K562 (cell line): ENCODE data around the gene XYLB. TPM values are rescaled to one million over a fixed set of nuclear protein-coding genes. Genes with fewer than 3 reads are reported as not detected.

Source experiments
- CBFA2T2 ChIP-seq: fragments of 450-650 bp; conservative IDR thresholded peaks from 2 replicates; pipeline ENCODE4 v1.6.1; 2017; ENCODE audit warnings: mild to moderate bottlenecking
- DDX20 ChIP-seq: fragments of 450-650 bp; IDR thresholded peaks from 2 replicates; pipeline ENCODE4 v1.6.1; 2016; ENCODE audit warnings: missing genetic modification characterization, low read depth, mild to moderate bottlenecking, missing compliant biosample characterization, moderate library complexity
- DPF2 ChIP-seq: fragments of 450-650 bp; IDR thresholded peaks from 2 replicates; pipeline ENCODE4 v1.6.1; 2016
- EWSR1 ChIP-seq: fragments of 450-650 bp; IDR thresholded peaks from 2 replicates; pipeline ENCODE4 v1.6.1; 2018; ENCODE audit warnings: borderline replicate concordance, mild to moderate bottlenecking, low read depth, moderate library complexity; ENCODE audit not compliant: partially characterized antibody
- HNRNPLL ChIP-seq: fragments of 200-400 bp; formaldehyde crosslinking; IDR thresholded peaks from 2 replicates; pipeline ENCODE4 v1.6.1; 2017; ENCODE audit warnings: low read length, low read depth, mild to moderate bottlenecking; ENCODE audit not compliant: poor library complexity, severe bottlenecking
- MCM3 ChIP-seq: fragments of 450-650 bp; IDR thresholded peaks from 2 replicates; pipeline ENCODE4 v1.6.1; 2016
- RAD21 ChIP-seq, 2 experiments: fragments of 250-450 bp in 1 of 2; fragments of 450-650 bp in 1 of 2; sonication (Bioruptor Pico) in 1 of 2; formaldehyde crosslinking in 1 of 2; IDR thresholded peaks in 1 of 2; conservative IDR thresholded peaks in 1 of 2; 2 replicates each; pipeline versions ENCODE4 v1.4.0 to v1.8.0; 2020 to 2022; ENCODE audit warnings: mild to moderate bottlenecking in 2 of 2, moderate library complexity in 1 of 2
- RFX5 ChIP-seq: IDR thresholded peaks from 2 replicates; pipeline ENCODE4 v1.6.1; 2011; ENCODE audit warnings: low read depth, mild to moderate bottlenecking, improper control_type of control experiment, low read length
- SIN3A ChIP-seq, 2 experiments: fragments of 150-350 bp in 1 of 2; IDR thresholded peaks; 2 replicates each; pipeline ENCODE4 v1.6.1; 2011 to 2016; ENCODE audit warnings: borderline replicate concordance in 2 of 2, low read depth in 2 of 2, low read length in 2 of 2, mild to moderate bottlenecking in 2 of 2, moderate library complexity in 2 of 2; ENCODE audit not compliant: control insufficient read depth in 1 of 2
- TAF9B ChIP-seq: fragments of 450-650 bp; IDR thresholded peaks from 2 replicates; pipeline ENCODE4 v1.6.1; 2018; ENCODE audit warnings: mild to moderate bottlenecking; ENCODE audit not compliant: partially characterized antibody
- TEAD2 ChIP-seq: fragments of 450-650 bp; IDR thresholded peaks from 2 replicates; pipeline ENCODE4 v1.6.1; 2016; ENCODE audit warnings: missing genetic modification characterization, control low read depth, missing compliant biosample characterization
- ZFX ChIP-seq: sonication (generic); formaldehyde crosslinking; IDR thresholded peaks from 2 replicates; pipeline ENCODE4 v1.8.0; 2022; ENCODE audit warnings: mild to moderate bottlenecking, missing genetic modification reagents, moderate library complexity
- ZNF780A ChIP-seq: fragments of 250-450 bp; sonication (Bioruptor Pico); IDR thresholded peaks from 2 replicates; pipeline ENCODE4 v1.5.0; 2021; ENCODE audit warnings: mild to moderate bottlenecking
- polyA plus RNA-seq, 8 experiments: library from polyadenylated mRNA; depleted of rRNA in 4 of 8; stranded (reverse) in 5 of 8; unstranded in 3 of 8; fragments of >200 nt; fragmentation: Nextera tagmentation in 2 of 8; fragmentation: Illumina TruSeq in 1 of 8; extraction: Ambion mirVana in 2 of 8; extraction: Trizol in 1 of 8; gene quantifications; 2 replicates each; pipeline versions ENCODE4 v1.2.1 to v1.2.3, GENCODE V29; 2011 to 2014; ENCODE audit warnings: inconsistent platforms in 1 of 8, missing spikeins in 1 of 8
- total RNA-seq, 7 experiments: library from RNA; depleted of rRNA in 6 of 7; stranded (reverse); fragments of >200 nt in 6 of 7; fragmentation: Illumina TruSeq in 2 of 7; extraction: Trizol in 2 of 7; gene quantifications; 2 replicates each; pipeline versions ENCODE4 v1.2.1 to v1.2.3, GENCODE V29; 2011 to 2021; ENCODE audit warnings: low replicate concordance in 1 of 7
- TF ChIP-seq, protein P1 (sequence below): fragments of 250-450 bp; sonication (Bioruptor Pico); IDR thresholded peaks from 2 replicates; pipeline ENCODE4 v1.8.0; 2021; ENCODE audit warnings: moderate library complexity, mild to moderate bottlenecking, inconsistent platforms
- TF ChIP-seq, protein P2 (sequence below): IDR thresholded peaks from 2 replicates; pipeline ENCODE4 v1.6.1; 2014; ENCODE audit warnings: antibody characterized with exemption
- TF ChIP-seq, protein P3 (sequence below): fragments of 250-450 bp; sonication (Bioruptor Pico); IDR thresholded peaks from 2 replicates; pipeline ENCODE4 v1.4.0; 2020; ENCODE audit warnings: mild to moderate bottlenecking, moderate library complexity
- TF ChIP-seq, protein P4 (sequence below): IDR thresholded peaks from 2 replicates; pipeline ENCODE4 v1.6.1; 2012; ENCODE audit warnings: low read depth, low read length, improper control_type of control experiment, borderline replicate concordance
- TF ChIP-seq, protein P5 (sequence below), 2 experiments: IDR thresholded peaks; 2 replicates each; pipeline ENCODE4 v1.6.1; 2011; ENCODE audit warnings: borderline replicate concordance in 1 of 2, control low read depth in 1 of 2, low read depth in 1 of 2, low read length in 1 of 2, mild to moderate bottlenecking in 1 of 2, mixed read lengths in 1 of 2, moderate library complexity in 1 of 2; ENCODE audit not compliant: insufficient read depth in 1 of 2, insufficient read length in 1 of 2, poor library complexity in 1 of 2, severe bottlenecking in 1 of 2; ENCODE audit errors: extremely low read depth in 1 of 2

XYLB gene
- total and polyA plus RNA-seq, 9 of the 15 experiments (the other 6 are each of a cell fraction or from before 2014, with no cell fraction given), result 4.0 to 20.2 (median 13.2) TPM

DNA sequence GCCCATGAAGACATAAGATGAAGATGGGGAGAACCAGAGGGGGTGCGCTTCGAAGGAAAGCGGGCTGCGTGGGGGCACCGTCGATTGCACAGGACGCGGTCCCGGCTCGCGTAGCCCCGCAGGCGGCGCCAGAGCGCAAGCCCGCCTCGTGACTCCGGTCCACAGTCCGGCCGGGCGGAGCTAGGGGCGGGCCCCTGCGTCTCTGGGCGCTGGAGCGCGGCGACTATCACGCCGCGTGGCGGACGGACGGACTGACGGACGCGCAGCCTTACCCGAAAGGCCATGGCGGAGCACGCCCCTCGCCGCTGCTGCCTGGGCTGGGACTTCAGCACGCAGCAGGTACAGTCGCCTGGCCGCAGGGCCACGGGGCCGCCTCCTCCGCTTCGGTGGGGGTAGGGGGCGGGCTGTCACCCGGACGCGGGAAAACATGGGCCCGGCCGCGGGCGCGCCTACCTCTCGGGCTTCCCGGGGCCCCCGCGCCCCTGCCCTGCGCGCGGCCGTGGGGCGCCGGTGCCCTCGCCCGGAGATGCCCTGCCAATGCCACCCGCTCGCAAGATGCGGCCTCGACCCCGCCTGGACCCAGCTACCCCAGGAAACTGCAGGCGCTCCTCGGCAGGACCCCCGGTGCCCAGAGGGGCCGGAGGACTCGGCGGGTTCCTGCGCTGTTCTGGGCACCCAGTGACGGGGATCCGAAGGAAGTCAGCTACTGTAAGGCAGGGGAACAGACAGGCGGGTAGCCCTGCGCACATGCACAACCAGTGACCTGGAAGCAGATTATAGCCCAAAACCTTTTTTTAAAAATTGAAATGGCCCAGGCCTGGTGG, at the start of gene XYLB (continued):
- TF ChIP-seq RFX5 (no peak), EWSR1 (no peak), TEAD2 (no peak), DPF2 (peak; percentile 35; the same call in 1 of the 2 replicates), RAD21 (CRISPR knock-in tag; conservative IDR thresholded peaks at IDR 0.05 in 1 of 2, IDR thresholded peaks at IDR 0.05 in 1 of 2) (peak; percentile 77 to 82), SIN3A (IDR thresholded peaks at IDR 0.05; ENCODE audit: borderline replicate concordance in 2 of 2, control insufficient read depth in 1 of 2, low read depth in 2 of 2, low read length in 2 of 2) (peak; percentile 89 to 93; a peak in 2 of 4 replicates), CBFA2T2 (no peak; the same call in 1 of the 2 replicates), MCM3 (no peak), ZNF780A (CRISPR knock-in tag) (no peak), ZFX (CRISPR knock-in tag) (peak; percentile 90), DDX20 (tag) (no peak), HNRNPLL (no peak), TAF9B (no peak)
- TF ChIP-seq, protein P1, sequence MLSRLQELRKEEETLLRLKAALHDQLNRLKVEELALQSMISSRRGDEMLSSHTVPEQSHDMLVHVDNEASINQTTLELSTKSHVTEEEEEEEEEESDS (CRISPR knock-in tag), result no peak
- TF ChIP-seq, protein P2, sequence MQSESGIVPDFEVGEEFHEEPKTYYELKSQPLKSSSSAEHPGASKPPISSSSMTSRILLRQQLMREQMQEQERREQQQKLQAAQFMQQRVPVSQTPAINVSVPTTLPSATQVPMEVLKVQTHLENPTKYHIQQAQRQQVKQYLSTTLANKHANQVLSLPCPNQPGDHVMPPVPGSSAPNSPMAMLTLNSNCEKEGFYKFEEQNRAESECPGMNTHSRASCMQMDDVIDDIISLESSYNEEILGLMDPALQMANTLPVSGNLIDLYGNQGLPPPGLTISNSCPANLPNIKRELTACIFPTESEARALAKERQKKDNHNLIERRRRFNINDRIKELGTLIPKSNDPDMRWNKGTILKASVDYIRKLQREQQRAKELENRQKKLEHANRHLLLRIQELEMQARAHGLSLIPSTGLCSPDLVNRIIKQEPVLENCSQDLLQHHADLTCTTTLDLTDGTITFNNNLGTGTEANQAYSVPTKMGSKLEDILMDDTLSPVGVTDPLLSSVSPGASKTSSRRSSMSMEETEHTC, result peak; percentile 100
- TF ChIP-seq, protein P3, sequence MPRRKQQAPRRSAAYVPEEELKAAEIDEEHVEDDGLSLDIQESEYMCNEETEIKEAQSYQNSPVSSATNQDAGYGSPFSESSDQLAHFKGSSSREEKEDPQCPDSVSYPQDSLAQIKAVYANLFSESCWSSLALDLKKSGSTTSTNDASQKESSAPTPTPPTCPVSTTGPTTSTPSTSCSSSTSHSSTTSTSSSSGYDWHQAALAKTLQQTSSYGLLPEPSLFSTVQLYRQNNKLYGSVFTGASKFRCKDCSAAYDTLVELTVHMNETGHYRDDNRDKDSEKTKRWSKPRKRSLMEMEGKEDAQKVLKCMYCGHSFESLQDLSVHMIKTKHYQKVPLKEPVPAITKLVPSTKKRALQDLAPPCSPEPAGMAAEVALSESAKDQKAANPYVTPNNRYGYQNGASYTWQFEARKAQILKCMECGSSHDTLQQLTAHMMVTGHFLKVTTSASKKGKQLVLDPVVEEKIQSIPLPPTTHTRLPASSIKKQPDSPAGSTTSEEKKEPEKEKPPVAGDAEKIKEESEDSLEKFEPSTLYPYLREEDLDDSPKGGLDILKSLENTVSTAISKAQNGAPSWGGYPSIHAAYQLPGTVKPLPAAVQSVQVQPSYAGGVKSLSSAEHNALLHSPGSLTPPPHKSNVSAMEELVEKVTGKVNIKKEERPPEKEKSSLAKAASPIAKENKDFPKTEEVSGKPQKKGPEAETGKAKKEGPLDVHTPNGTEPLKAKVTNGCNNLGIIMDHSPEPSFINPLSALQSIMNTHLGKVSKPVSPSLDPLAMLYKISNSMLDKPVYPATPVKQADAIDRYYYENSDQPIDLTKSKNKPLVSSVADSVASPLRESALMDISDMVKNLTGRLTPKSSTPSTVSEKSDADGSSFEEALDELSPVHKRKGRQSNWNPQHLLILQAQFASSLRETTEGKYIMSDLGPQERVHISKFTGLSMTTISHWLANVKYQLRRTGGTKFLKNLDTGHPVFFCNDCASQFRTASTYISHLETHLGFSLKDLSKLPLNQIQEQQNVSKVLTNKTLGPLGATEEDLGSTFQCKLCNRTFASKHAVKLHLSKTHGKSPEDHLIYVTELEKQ (CRISPR knock-in tag), result no peak
- TF ChIP-seq, protein P4, sequence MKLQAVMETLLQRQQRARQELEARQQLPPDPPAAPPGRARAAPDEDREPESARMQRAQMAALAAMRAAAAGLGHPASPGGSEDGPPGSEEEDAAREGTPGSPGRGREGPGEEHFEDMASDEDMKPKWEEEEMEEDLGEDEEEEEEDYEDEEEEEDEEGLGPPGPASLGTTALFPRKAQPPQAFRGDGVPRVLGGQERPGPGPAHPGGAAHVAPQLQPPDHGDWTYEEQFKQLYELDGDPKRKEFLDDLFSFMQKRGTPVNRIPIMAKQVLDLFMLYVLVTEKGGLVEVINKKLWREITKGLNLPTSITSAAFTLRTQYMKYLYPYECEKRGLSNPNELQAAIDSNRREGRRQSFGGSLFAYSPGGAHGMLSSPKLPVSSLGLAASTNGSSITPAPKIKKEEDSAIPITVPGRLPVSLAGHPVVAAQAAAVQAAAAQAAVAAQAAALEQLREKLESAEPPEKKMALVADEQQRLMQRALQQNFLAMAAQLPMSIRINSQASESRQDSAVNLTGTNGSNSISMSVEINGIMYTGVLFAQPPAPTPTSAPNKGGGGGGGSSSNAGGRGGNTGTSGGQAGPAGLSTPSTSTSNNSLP, result no peak
- TF ChIP-seq, protein P5, sequence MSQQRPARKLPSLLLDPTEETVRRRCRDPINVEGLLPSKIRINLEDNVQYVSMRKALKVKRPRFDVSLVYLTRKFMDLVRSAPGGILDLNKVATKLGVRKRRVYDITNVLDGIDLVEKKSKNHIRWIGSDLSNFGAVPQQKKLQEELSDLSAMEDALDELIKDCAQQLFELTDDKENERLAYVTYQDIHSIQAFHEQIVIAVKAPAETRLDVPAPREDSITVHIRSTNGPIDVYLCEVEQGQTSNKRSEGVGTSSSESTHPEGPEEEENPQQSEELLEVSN (IDR thresholded peaks at IDR 0.05; ENCODE audit: borderline replicate concordance in 1 of 2, extremely low read depth in 1 of 2, insufficient read depth in 1 of 2, insufficient read length in 1 of 2, low read depth in 1 of 2, low read length in 1 of 2, poor library complexity in 1 of 2, severe bottlenecking in 1 of 2), result peak; percentile 97
